GM18511 (cell line): Measurements from ENCODE around the gene HMHB1.
"Not testable (repeated sequence)": the region's sequence is repeated elsewhere in the genome, so short reads cannot be mapped to it uniquely, and the experiment has no call there.

Experiments
- ATAC-seq: cut with Tn5 transposase; IDR thresholded peaks from one replicate; pipeline ENCODE4 v1.9.1; 2021; ENCODE audit warnings: mild to moderate bottlenecking, moderate library complexity; ENCODE audit not compliant: unreplicated experiment

Gene HMHB1

GRCh38 chr5:143801252-143801939 is 10.6 kb upstream of the HMHB1 start:
- no peak for ATAC-seq

GRCh38 chr5:143805861-143806260 is 6.1 kb upstream of the HMHB1 start:
- no peak for ATAC-seq

- peak; percentile 61 for ATAC-seq
These were observed 5.4 kb upstream of the HMHB1 start for GRCh38 chr5:143806579-143806978.

GRCh38 chr5:143807401-143807800 is 4.6 kb upstream of the HMHB1 start:
- no peak for ATAC-seq

GRCh38 chr5:143816370-143816769 is 4.4 kb downstream of the HMHB1 start:
- not testable (repeated sequence) for ATAC-seq

- no peak for ATAC-seq
These were observed 7.8 kb downstream of the HMHB1 start for GRCh38 chr5:143819716-143820115.

- no peak for ATAC-seq
These were observed 8.5 kb downstream of the HMHB1 start for GRCh38 chr5:143820451-143820850.

GRCh38 chr5:143824851-143825720 is 13.1 kb downstream of the HMHB1 start:
- peak; percentile 71 for ATAC-seq

GRCh38 chr5:143826951-143827444 is 15.0 kb downstream of the HMHB1 start:
- ATAC-seq = peak; percentile 90

- peak; percentile 37 for ATAC-seq
These were observed 16.7 kb downstream of the HMHB1 start for GRCh38 chr5:143828710-143829109.

GRCh38 chr5:143833177-143833576 is 21.2 kb downstream of the HMHB1 start:
- ATAC-seq = no peak

GRCh38 chr5:143835251-143835650 is 23.3 kb downstream of the HMHB1 start:
- ATAC-seq = no peak

GRCh38 chr5:143836161-143836725 is 24.3 kb downstream of the HMHB1 start:
- no peak for ATAC-seq

- ATAC-seq = no peak
These were observed 25.4 kb downstream of the HMHB1 start for GRCh38 chr5:143837306-143837848.

- no peak for ATAC-seq
These were observed 29.5 kb downstream of the HMHB1 start for GRCh38 chr5:143841446-143841845.

GRCh38 chr5:143842920-143843319 is 31.0 kb downstream of the HMHB1 start:
- no peak for ATAC-seq

GRCh38 chr5:143843461-143843860 is 31.5 kb downstream of the HMHB1 start:
- no peak for ATAC-seq

- peak; percentile 97 for ATAC-seq
These were observed 38.2 kb downstream of the HMHB1 start for GRCh38 chr5:143850050-143850683.

GRCh38 chr5:143851383-143851782 is 39.4 kb downstream of the HMHB1 start:
- ATAC-seq = no peak

GRCh38 chr5:143860211-143860610 is 48.2 kb downstream of the HMHB1 start:
- ATAC-seq = no peak

GRCh38 chr5:143862271-143862670 is 50.3 kb downstream of the HMHB1 start:
- no peak for ATAC-seq
